Activated CD4-positive, alpha-beta T cell treated with anti-CD3 and anti-CD28 coated beads, Interleukin-2, amount 50 U/mL, for 4 hours (primary cell): ENCODE results near the gene LIPA.
"Not testable (repeated sequence)": the region's sequence is repeated elsewhere in the genome, so short reads cannot be mapped to it uniquely, and the experiment has no call there.

Source experiments
- DNase-seq, 2 experiments: peaks; one replicate each; pipeline ENCODE4 v3.0.0-alpha.2; 2020

Gene LIPA

DNA sequence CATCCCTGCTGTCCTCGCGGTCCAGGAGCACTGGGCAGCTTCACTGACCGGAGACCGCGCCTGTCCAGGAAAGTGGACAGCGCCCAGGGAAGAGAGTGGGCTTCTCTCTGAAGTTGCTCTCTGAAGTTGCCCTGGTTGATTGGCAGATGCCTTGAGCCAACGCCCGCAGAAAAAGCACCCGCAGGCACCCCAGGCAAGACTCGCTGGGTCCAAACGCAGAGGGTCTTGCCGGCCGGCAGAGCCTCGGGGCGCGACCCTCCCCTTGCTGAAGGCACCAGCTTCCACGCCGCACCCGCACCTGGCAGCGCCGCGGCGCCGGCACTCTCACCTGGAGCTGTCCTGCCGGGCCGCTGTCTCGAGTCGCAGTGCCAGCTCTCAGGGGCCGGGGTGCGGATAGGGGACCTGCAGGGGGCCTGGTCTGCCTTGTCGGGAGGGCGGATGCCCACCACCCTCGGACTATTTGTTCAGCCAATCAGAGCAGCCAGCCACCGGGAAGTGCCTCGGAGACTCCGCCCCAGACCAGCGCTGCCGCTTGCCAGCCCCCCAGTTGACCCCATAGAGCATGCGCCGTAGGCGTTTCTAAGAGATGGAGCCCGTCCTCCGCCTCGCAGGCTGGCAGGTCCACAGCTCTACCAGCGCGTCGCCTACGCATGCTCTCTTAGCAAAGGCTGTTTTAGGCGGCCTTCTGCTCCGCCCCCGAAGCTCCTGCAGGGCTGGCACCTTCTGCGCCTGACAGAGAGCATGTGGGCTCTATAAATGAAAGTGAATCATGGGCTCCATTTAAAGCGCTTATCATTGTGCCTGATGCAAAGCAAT lies at the start of gene LIPA:
Gene LIPA (minus strand): TSS at position 367 of the 816 bp plus-strand sequence. CDS start 4,127 bp downstream, outside the sequence.
- DNase-seq, result peak; percentile 96 to 97

- no peak for DNase-seq
Observed at GRCh38 chr10:89301232-89301631, 49.7 kb upstream of the LIPA start.

DNA sequence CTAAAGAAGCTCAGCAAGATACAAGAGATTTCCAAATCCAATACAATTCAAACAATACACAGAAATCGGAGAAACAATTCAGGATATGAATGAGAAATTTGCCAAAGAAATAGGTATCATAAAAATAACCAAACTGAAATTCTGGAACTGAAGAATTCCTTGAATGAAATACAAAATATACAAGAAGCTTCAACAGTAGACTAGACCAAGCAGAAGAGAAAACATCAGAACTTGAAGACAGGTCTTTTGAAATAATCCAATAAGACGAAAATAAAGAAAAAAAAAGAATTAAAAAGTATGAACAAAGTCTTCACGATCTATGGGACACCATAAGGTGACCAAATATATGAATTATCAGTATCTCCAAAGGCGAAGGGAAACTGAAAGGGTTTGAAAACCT lies 47.5 kb upstream of the LIPA start:
- DNase-seq, result no peak

GRCh38 chr10:89297791-89298190 lies 46.2 kb upstream of the LIPA start:
- no peak for DNase-seq

DNA sequence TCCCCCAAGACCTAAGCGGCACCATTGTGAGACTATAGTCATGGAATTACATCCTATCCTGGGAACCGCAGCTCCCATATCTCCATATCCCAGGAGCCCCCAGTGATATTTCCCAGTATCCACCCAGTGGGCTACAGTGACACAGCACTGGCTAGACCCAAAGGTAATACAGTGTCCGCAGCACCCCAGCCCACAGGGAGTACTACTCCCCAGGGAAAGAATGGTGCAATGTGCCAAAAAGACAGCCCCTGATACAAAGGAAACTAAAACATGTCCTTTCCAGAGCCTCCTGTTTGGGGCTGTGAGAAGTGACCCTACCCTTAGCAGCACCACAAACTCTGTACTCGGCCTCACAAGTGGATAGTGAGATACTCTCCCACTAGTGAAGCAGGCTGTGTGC lies 45.8 kb upstream of the LIPA start:
- DNase-seq, result no peak

DNA sequence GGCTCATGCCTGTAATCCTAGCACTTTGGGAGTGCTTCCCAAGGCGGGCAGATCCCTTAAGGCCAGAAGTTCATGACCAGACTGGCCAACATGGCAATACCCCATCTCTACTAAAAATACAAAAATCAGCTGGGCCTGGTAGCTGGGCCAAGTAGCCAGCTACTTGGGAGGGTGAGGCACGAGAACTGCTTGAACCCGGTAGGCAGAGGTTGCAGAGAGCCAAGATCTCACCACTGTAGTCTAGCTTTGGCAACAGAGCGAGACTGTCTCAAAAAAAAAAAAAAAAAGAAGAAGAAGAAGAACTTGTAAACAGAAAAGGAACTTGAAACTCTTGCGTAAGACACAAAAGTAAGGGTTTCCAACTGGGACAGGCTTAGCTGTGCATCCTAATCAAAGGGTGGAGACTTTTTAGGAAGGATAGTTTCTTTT lies 44.7 kb upstream of the LIPA start:
- DNase-seq, result no peak

GRCh38 chr10:89295597-89295996 lies 44.0 kb upstream of the LIPA start:
- no peak for DNase-seq

DNA sequence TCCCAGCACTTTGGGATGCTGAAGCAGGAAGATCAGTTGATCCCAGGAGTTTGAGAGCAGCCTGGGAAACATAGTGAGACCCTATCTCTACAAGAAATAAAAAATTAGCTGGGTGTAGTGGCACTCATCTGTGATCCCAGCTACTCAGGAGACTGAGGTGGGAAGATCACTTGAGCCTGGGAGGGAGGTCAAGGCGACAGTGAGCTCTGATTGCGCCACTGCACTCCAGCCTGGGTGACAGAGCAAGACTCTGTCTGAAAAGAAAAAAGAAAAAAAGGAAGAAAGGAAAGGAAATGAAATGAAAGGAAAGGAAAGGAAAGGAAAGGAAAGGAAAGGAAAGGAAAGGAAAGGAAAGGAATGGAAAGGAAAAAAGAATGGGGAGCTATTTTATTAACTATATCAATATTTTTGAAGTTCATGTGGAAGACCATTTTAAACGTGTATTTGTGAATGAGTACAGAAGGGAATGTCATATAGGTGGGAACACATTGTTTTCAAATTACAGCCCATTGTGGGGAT lies 43.2 kb upstream of the LIPA start:
- no peak for DNase-seq

DNA sequence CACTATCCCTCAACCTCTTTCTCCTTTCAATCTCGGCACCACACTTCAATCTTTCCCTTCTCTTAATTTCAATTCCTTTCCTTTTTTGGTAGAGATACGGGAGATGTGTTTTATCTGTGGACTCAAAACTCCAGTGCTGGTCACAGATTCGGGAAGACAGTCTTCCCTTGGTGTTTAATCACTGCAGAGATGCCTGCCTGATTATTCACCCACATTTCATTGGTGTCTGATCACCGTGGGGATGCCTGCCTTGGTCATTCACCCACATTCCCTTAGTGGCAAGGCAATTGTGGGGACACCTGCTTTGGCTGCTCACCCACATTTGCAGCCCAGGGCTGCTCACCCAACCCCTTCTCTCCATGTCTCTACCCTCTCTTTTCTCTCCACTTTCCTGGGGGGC lies 33.7 kb upstream of the LIPA start:
- DNase-seq, result not testable (repeated sequence)

- not testable (repeated sequence) for DNase-seq
Observed at GRCh38 chr10:89284711-89285110, 33.1 kb upstream of the LIPA start.

DNA sequence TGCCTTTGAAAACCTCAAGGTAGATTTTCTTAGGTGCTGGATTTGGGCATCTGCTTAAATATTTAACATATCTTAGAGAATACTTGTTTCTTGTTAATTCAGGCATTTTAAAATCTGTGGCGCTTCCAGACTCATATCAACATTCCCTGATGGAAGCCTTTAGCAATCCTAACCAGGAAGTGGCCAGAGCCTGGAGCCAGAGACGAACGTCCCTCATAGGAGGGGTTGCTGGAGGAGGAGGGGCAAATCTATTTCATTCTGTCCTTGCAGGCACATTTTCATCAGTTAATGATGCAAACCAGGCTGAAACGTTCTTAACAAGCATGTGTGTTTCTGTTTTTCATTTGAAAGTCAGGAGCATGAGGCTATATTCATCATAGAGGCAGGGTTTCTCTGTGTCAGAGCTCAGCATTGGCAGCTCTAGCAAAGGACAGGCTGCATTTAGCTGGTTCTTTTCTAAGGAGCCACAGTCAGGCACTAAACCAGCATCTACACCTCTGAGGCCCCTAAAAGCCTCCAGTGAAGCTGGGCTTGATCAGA lies 32.4 kb upstream of the LIPA start:
- DNase-seq, result no peak

- no peak for DNase-seq
Observed at GRCh38 chr10:89283025-89283935, 31.7 kb upstream of the LIPA start.

- DNase-seq, result no peak
Observed at GRCh38 chr10:89281606-89282395, 30.2 kb upstream of the LIPA start.

GRCh38 chr10:89280508-89280907 lies 28.9 kb upstream of the LIPA start:
- DNase-seq, result no peak

- no peak for DNase-seq
Observed at GRCh38 chr10:89279421-89279869, 27.9 kb upstream of the LIPA start.

GRCh38 chr10:89278900-89279392 lies 27.4 kb upstream of the LIPA start:
- no peak for DNase-seq

DNA sequence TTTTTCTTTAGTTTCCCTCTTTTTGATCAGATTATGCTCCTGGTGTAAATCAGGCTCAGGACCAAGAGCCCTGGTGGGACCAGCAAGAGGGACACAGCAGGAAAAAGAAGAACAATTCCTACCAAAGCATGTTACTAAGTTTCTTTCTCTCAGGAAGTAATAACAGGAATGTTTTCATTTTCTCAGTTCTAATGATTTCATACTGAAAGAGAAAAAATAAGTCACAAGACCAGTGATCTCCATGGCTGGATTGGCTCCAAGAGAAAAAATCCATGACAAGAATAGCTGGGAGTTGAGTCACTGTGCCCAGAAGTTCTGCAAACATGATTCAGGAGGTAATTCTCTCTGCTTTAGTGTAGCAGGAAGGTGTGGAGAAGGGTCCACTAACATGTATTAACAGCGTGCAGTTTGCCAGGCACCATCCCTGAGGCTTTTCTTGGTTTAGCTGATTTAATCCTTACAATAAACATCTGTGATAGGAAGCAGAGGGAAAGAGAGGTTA lies 26.5 kb upstream of the LIPA start:
- DNase-seq, result no peak

DNA sequence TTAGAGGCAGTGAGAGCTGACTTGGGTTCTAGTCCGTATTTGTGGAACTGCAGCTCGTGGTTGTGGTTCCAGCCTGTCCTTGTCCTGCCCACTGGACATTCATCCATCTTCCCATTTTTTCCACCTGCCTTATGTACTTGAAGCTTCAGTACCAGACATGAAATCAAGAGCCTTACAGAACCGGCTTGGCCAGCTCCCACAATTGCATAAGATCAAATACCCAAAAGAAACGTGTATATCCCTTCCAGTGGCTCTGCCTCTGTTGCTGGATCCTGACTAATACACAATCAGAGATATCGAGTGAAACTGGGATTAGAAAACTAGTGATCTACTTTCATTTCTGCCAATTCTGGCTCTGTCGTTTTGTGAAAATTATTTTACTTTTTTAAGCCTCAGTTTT lies 23.8 kb upstream of the LIPA start:
- DNase-seq, result no peak

DNA sequence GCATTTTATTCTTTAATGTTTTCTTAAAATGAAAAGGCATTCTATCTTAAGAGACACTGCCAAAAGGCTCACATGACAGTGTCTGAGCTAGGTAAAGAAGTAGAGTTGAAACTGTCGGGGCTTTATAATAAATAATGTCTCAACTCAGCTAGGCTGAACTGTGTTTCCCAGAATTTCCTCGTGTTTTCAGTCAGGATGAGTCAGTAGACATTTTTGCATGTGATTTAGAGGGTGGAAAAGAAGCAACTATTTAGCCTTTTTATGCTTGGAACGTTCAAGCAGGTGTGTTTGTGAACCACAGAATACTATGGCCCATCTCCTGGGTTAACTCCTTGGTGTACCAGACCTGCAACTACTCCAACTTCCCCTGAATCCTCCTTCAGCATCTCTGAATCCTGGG lies 23.4 kb upstream of the LIPA start:
- DNase-seq, result no peak

DNA sequence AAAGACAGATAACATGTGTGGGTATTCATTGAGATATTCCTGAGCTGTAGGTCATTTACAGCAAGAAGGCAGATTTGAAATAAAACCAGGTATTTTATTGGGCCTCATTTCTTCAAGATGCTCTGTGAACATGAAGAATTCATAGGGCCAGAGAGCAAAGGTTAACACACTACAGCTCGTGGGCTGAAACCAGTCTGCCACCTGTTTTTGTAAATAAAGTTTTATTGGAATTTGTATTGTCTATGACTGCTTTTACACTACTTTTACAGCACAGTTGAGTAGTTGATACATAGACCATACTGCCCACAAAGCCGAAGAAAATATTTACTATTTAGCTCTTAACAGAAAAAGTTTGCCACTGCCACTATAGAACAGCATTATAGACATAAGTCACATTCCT lies 22.1 kb upstream of the LIPA start:
- DNase-seq, result no peak

DNA sequence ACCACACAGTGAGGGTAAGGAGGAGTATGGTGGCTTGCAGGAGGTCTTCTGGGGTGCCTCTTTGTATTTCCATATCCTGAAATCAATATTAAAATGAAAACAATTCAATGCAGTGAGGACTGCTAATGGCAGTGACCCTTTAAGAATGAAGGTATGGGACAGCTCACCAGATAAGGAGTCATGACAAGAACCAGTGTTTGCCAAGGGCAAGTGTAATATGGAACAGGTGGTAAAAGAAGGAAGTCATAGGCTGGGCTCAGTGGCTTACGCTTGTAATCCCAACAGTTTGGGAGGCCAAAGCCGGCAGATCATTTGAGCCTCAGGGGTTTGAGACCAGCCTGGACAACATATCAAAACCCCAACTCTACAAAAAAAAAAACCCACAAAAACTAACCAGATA lies 20.0 kb upstream of the LIPA start:
- no peak for DNase-seq

DNA sequence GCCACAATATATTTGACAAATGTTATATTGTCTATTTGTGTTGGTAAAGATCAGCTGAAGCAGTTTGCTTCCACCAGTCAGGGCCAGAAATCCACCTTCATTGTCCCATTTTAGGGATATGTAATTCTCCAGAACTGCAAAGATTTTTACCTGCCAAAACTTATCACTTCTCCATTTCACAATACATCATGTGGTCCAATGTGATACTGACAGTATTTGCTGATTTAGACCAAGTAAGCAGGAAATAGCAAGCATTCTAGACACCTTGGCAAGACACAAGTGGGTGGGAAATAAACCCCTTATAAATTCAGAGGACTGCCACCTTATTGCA lies 18.5 kb upstream of the LIPA start:
- DNase-seq, result no peak
